Endothelial cell of umbilical vein (primary cell): Measurements from ENCODE around the gene ADCY7. TPM values are rescaled to one million over a fixed set of nuclear protein-coding genes. Genes with fewer than 3 reads are reported as not detected.

Experiments
- BruUV-seq: library from RNA; stranded (reverse); fragments of 400-500 nt; replicated peaks from 2 replicates; lab custom pipeline; 2021; lab: Mats Ljungman, UMichigan
- CTCF ChIA-PET: fragments of 300-600, 350-600 bp; sonication (Branson Sonifier 250); formaldehyde crosslinking; loops from one replicate; lab custom pipeline; 2021; ENCODE audit warnings: antibody characterized with exemption, inconsistent platforms; lab: Charles Lee
- POLR2A ChIA-PET: fragments of 300-600, 350-600 bp; sonication (Branson Sonifier 250); formaldehyde crosslinking; loops from one replicate; lab custom pipeline; 2021; ENCODE audit warnings: antibody characterized with exemption, inconsistent platforms; lab: Charles Lee
- DNase-seq: peaks from one replicate; pipeline ENCODE4 v3.0.0-alpha.2; 2011; ENCODE audit warnings: low read depth, low spot score
- FAIRE-seq: peaks from 2 replicates; lab custom pipeline; 2011; peaks lifted over from hg19 to GRCh38; lab: Jason Lieb, UNC
- H2AFZ ChIP-seq: 2 replicates; pipeline ENCODE4 v1.6.0; 2012; ENCODE audit warnings: low read depth, low read length, control low read depth, inconsistent platforms
- H3K27ac ChIP-seq: 2 replicates; pipeline ENCODE4 v1.5.1; 2011; ENCODE audit warnings: low read depth, mild to moderate bottlenecking, control low read depth, low read length, moderate library complexity; ENCODE audit not compliant: insufficient read depth
- H3K27me3 ChIP-seq, 2 experiments: 2 replicates each; pipeline versions ENCODE4 v1.6.0 to v1.6.1; 2011; ENCODE audit warnings: low read length in 2 of 2, mixed read lengths in 1 of 2; ENCODE audit not compliant: control insufficient read depth in 2 of 2, insufficient read depth in 2 of 2
- H3K36me3 ChIP-seq, 2 experiments: 2 replicates in 1 of 2; 3 replicates in 1 of 2; pipeline ENCODE4 v1.5.1; 2011; ENCODE audit warnings: low read length in 2 of 2, mild to moderate bottlenecking in 1 of 2, moderate library complexity in 1 of 2; ENCODE audit not compliant: control insufficient read depth in 2 of 2, insufficient read depth in 2 of 2; ENCODE audit errors: extremely low read depth in 1 of 2
- H3K4me1 ChIP-seq: 3 replicates; pipeline ENCODE4 v1.5.1; 2011; ENCODE audit warnings: mild to moderate bottlenecking, low read length; ENCODE audit not compliant: control insufficient read depth, insufficient read depth; ENCODE audit errors: extremely low read depth
- H3K4me2 ChIP-seq: 2 replicates; pipeline ENCODE4 v1.6.1; 2011; ENCODE audit warnings: low read length, control low read depth, mixed read lengths; ENCODE audit not compliant: insufficient read depth
- H3K4me3 ChIP-seq, 3 experiments: fragments of 200-600 bp in 1 of 3; sonication (generic), shearing (Covaris generic) in 1 of 3; replicated peaks in 1 of 3; 2 replicates each; pipeline ENCODE4 v1.5.1; 2011 to 2016; ENCODE audit warnings: control low read depth in 3 of 3, low read length in 3 of 3, mild to moderate bottlenecking in 2 of 3, inconsistent platforms in 1 of 3, low read depth in 1 of 3, moderate library complexity in 1 of 3; ENCODE audit not compliant: insufficient read depth in 1 of 3
- H3K79me2 ChIP-seq: 2 replicates; pipeline ENCODE4 v1.6.0; 2012; ENCODE audit warnings: low read length, inconsistent platforms; ENCODE audit not compliant: control insufficient read depth, insufficient read depth
- H3K9ac ChIP-seq: replicated peaks from 2 replicates; pipeline ENCODE3; 2011; ENCODE audit warnings: low read length, control low read depth; ENCODE audit not compliant: insufficient read depth; ENCODE audit errors: extremely low read depth
- H3K9me1 ChIP-seq: replicated peaks from 3 replicates; pipeline ENCODE4 v1.6.0; 2011; ENCODE audit warnings: mild to moderate bottlenecking, low read length; ENCODE audit not compliant: control insufficient read depth, insufficient read depth; ENCODE audit errors: extremely low read depth
- H3K9me3 ChIP-seq: replicated peaks from 2 replicates; pipeline ENCODE4 v1.5.1; 2012; ENCODE audit warnings: low read length, inconsistent platforms; ENCODE audit not compliant: control insufficient read depth, insufficient read depth
- H4K20me1 ChIP-seq: replicated peaks from 2 replicates; pipeline ENCODE3; 2011; ENCODE audit warnings: mild to moderate bottlenecking, low read length; ENCODE audit not compliant: control insufficient read depth, insufficient read depth; ENCODE audit errors: extremely low read depth
- EZH2 ChIP-seq: IDR thresholded peaks from 2 replicates; pipeline ENCODE4 v1.6.1; 2012; ENCODE audit warnings: borderline replicate concordance, low read depth, mild to moderate bottlenecking, moderate library complexity, low read length, inconsistent platforms; ENCODE audit not compliant: severe bottlenecking
- FOS ChIP-seq: IDR thresholded peaks from 2 replicates; pipeline ENCODE4 v1.6.1; 2011; ENCODE audit warnings: mild to moderate bottlenecking, low read length, moderate library complexity, borderline replicate concordance; ENCODE audit not compliant: insufficient read depth
- GATA2 ChIP-seq: IDR thresholded peaks from 2 replicates; pipeline ENCODE4 v1.7.0; 2011; ENCODE audit warnings: low read depth, mild to moderate bottlenecking, moderate library complexity, mixed read lengths, low read length; ENCODE audit not compliant: insufficient read length, insufficient read depth
- JUN ChIP-seq: IDR thresholded peaks from 2 replicates; pipeline ENCODE4 v1.6.1; 2011; ENCODE audit warnings: borderline replicate concordance, low read depth; ENCODE audit not compliant: insufficient read length, insufficient read depth
- MYC ChIP-seq: IDR thresholded peaks from one replicate; pipeline ENCODE4 v1.6.1; 2011; ENCODE audit warnings: mild to moderate bottlenecking, low read depth, low read length
- POLR2A ChIP-seq: IDR thresholded peaks from 2 replicates; pipeline ENCODE4 v1.6.1; 2012; ENCODE audit warnings: low read depth, mild to moderate bottlenecking, control low read depth, low read length
- POLR2AphosphoS5 ChIP-seq: IDR thresholded peaks from 2 replicates; pipeline ENCODE4 v1.6.1; 2012; ENCODE audit warnings: low read depth, mild to moderate bottlenecking, control low read depth, low read length, moderate library complexity; ENCODE audit not compliant: insufficient read depth
- dilution Hi-C: fragments of 300-500 bp; cut with MboI; formaldehyde crosslinking; loops from one replicate; pipeline ENCODE4 v1.15.0; 2019; ENCODE audit warnings: low sequenced_read_pairs; ENCODE audit not compliant: extremely low pct_ligation_motif_present
- intact Hi-C: fragments of 100-400 bp; cut with micrococcal nuclease; formaldehyde crosslinking; loops from one replicate; pipeline ENCODE4 v1.10.0; 2022
- polyA plus RNA-seq, 4 experiments: library from polyadenylated mRNA; depleted of rRNA in 3 of 4; stranded (reverse) in 3 of 4; unstranded in 1 of 4; fragments of >200 nt; gene quantifications; 2 replicates each; pipeline versions ENCODE4 v1.2.1 to v1.2.3, GENCODE V29; 2011 to 2012; ENCODE audit warnings: missing spikeins in 1 of 4
- total RNA-seq: library from RNA; stranded (reverse); gene quantifications from 2 replicates; pipeline ENCODE4 v1.2.3, GENCODE V29; 2021
- TF ChIP-seq, protein P1 (sequence below): IDR thresholded peaks from 2 replicates; pipeline ENCODE4 v1.6.1; 2011; ENCODE audit not compliant: insufficient read depth, insufficient read length
- TF ChIP-seq, protein P2 (sequence below), 2 donors: IDR thresholded peaks; 1 replicate in 1 of 2; 2 replicates in 1 of 2; pipeline ENCODE4 v1.5.1; 2011; ENCODE audit warnings: low read length in 2 of 2, mild to moderate bottlenecking in 2 of 2, moderate library complexity in 2 of 2, control low read depth in 1 of 2, inconsistent platforms in 1 of 2, low read depth in 1 of 2; ENCODE audit not compliant: insufficient read depth in 1 of 2; ENCODE audit errors: extremely low read depth in 1 of 2

The ADCY7 gene
- total and polyA plus RNA-seq, 2 donors (not counting 3 experiments of a cell fraction or from before 2014, with no cell fraction given), result 3.5 to 9.3 TPM

DNA sequence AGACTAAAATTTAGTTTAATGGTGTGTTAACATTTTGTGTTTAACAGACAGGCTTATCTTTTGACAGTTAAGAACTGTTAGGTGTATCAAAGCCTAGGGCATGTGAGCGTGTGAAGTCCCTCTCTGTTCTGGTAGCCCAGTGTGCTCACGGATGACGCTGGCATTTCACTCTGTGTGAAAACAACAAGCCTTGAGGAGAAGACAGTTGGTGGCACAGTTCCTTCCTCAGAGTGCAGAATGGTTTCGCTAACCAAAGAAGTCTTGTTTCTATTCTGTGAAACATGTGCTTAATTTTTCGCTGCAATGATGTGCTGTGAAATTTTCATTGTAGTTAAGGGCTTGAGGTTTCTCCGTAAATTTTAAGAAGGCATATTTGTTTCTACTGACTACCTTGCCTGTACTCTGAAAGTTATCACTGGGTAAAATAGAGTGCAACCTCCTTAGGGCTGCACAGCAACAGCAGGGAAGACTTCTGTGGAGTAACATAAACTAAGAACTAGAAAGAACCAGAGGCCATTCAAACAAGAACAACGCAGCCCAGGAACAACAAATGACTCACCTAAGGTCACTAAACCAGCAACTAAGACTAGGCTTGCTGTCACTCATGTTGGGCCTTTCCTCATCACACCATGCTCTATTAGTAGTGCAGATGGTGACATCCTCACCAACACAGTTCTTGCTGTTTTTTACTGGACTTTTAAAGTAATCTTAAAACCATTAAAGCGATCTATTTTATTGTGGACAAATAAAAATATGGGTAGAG lies 69.0 kb downstream of the ADCY7 start:
- H3K4me3 ChIP-seq, result no peak overlapping the region
- H3K4me1 ChIP-seq, result no peaks in the 10 kb centered on the region
- no peak overlapping the region for H3K9ac ChIP-seq
- DNase-seq, result no peak
- H3K79me2 ChIP-seq, result peaks cover 4% of the 10 kb centered on the region
- H3K9me3 ChIP-seq, result no peaks in the 10 kb centered on the region
- H2AFZ ChIP-seq, result no peak overlapping the region
- intact Hi-C loops (loop anchor here (10.0 kb wide), 1 partner anchor 241 kb away; no protein-coding TSS in a partner anchor), dilution Hi-C loops (no loop called here)
- peaks cover 11 to 19% of the 10 kb centered on the region in 2 experiments for H3K36me3 ChIP-seq
- BruUV-seq, result no TSS peak
- H4K20me1 ChIP-seq, result no peaks in the 10 kb centered on the region
- H3K27me3 ChIP-seq, result no peaks in the 10 kb centered on the region
- CTCF ChIA-PET, result no interaction called here
- TF ChIP-seq POLR2AphosphoS5 (no peak), POLR2A (no peak), EZH2 (no peak), JUN (no peak), MYC (no peak), FOS (no peak), GATA2 (no peak)
- TF ChIP-seq, protein P1, sequence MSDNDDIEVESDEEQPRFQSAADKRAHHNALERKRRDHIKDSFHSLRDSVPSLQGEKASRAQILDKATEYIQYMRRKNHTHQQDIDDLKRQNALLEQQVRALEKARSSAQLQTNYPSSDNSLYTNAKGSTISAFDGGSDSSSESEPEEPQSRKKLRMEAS, result no peak
- TF ChIP-seq, protein P2, sequence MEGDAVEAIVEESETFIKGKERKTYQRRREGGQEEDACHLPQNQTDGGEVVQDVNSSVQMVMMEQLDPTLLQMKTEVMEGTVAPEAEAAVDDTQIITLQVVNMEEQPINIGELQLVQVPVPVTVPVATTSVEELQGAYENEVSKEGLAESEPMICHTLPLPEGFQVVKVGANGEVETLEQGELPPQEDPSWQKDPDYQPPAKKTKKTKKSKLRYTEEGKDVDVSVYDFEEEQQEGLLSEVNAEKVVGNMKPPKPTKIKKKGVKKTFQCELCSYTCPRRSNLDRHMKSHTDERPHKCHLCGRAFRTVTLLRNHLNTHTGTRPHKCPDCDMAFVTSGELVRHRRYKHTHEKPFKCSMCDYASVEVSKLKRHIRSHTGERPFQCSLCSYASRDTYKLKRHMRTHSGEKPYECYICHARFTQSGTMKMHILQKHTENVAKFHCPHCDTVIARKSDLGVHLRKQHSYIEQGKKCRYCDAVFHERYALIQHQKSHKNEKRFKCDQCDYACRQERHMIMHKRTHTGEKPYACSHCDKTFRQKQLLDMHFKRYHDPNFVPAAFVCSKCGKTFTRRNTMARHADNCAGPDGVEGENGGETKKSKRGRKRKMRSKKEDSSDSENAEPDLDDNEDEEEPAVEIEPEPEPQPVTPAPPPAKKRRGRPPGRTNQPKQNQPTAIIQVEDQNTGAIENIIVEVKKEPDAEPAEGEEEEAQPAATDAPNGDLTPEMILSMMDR (IDR thresholded peaks at IDR 0.05; ENCODE audit: extremely low read depth in 1 of 2, insufficient read depth in 1 of 2, low read depth in 1 of 2, low read length in 2 of 2), result no peak
- no peaks in the 10 kb centered on the region for H3K9me1 ChIP-seq
- H3K4me2 ChIP-seq, result no peak overlapping the region
- POLR2A ChIA-PET, result no interaction called here
- FAIRE-seq, result no peak
- H3K27ac ChIP-seq, result no peak overlapping the region
